ENCODE data around the gene ASPDH.

Gene ASPDH

GRCh38 chr19:50513746-50514345 lies at the start of gene ASPDH:
TSS of gene ASPDH (minus strand) at chr19:50513913. CDS start at chr19:50513823, 90 bp downstream.
- in situ Hi-C loops (cut with MboI; ENCODE audit: low sequenced_read_pairs) = no loop called here

- in situ Hi-C loops (cut with MboI; ENCODE audit: low sequenced_read_pairs) = no loop called here
Measured at GRCh38 chr19:50562996-50563395, 49.3 kb upstream of the ASPDH start.

- in situ Hi-C loops (cut with MboI; ENCODE audit: low sequenced_read_pairs) = no loop called here
Measured at GRCh38 chr19:50562329-50562728, 48.6 kb upstream of the ASPDH start.

GRCh38 chr19:50559636-50560035 lies 45.9 kb upstream of the ASPDH start:
- in situ Hi-C loops (cut with MboI; ENCODE audit: low sequenced_read_pairs) = no loop called here

- in situ Hi-C loops (cut with MboI; ENCODE audit: low sequenced_read_pairs) = no loop called here
Measured at GRCh38 chr19:50558449-50558848, 44.7 kb upstream of the ASPDH start.

- in situ Hi-C loops (cut with MboI; ENCODE audit: low sequenced_read_pairs) = no loop called here
Measured at GRCh38 chr19:50558039-50558438, 44.3 kb upstream of the ASPDH start.

GRCh38 chr19:50557009-50557613 lies 43.4 kb upstream of the ASPDH start:
- in situ Hi-C loops (cut with MboI; ENCODE audit: low sequenced_read_pairs) = no loop called here

GRCh38 chr19:50556282-50557008 lies 42.7 kb upstream of the ASPDH start:
- in situ Hi-C loops (cut with MboI; ENCODE audit: low sequenced_read_pairs) = no loop called here

- in situ Hi-C loops (cut with MboI; ENCODE audit: low sequenced_read_pairs) = no loop called here
Measured at GRCh38 chr19:50555450-50556281, 42.0 kb upstream of the ASPDH start.

- in situ Hi-C loops (cut with MboI; ENCODE audit: low sequenced_read_pairs) = no loop called here
Measured at GRCh38 chr19:50555033-50555432, 41.3 kb upstream of the ASPDH start.

GRCh38 chr19:50554212-50554611 lies 40.5 kb upstream of the ASPDH start:
- in situ Hi-C loops (cut with MboI; ENCODE audit: low sequenced_read_pairs) = no loop called here

GRCh38 chr19:50553134-50553703 lies 39.5 kb upstream of the ASPDH start:
- in situ Hi-C loops (cut with MboI; ENCODE audit: low sequenced_read_pairs) = no loop called here

- in situ Hi-C loops (cut with MboI; ENCODE audit: low sequenced_read_pairs) = no loop called here
Measured at GRCh38 chr19:50552540-50552939, 38.8 kb upstream of the ASPDH start.

- in situ Hi-C loops (cut with MboI; ENCODE audit: low sequenced_read_pairs) = no loop called here
Measured at GRCh38 chr19:50551715-50552187, 38.0 kb upstream of the ASPDH start.

- in situ Hi-C loops (cut with MboI; ENCODE audit: low sequenced_read_pairs) = no loop called here
Measured at GRCh38 chr19:50551034-50551714, 37.5 kb upstream of the ASPDH start.

GRCh38 chr19:50550594-50550966 lies 36.9 kb upstream of the ASPDH start:
- in situ Hi-C loops (cut with MboI; ENCODE audit: low sequenced_read_pairs) = no loop called here

- in situ Hi-C loops (cut with MboI; ENCODE audit: low sequenced_read_pairs) = no loop called here
Measured at GRCh38 chr19:50549927-50550593, 36.3 kb upstream of the ASPDH start.

- in situ Hi-C loops (cut with MboI; ENCODE audit: low sequenced_read_pairs) = no loop called here
Measured at GRCh38 chr19:50549059-50549926, 35.6 kb upstream of the ASPDH start.

Data from hTERT RPE-1 (cell line).